CD8-positive, alpha-beta memory T cell (primary cell): ENCODE measurements around the gene GNMT. TPM values are rescaled to one million over a fixed set of nuclear protein-coding genes. Genes with fewer than 3 reads are reported as not detected.
"Not testable (repeated sequence)": the region's sequence is repeated elsewhere in the genome, so short reads cannot be mapped to it uniquely, and the experiment has no call there.

Experiments
- CTCF ChIA-PET: fragments of 350-600 bp; sonication (Branson Sonifier 250); formaldehyde crosslinking; loops from one replicate; lab custom pipeline; 2021; ENCODE audit warnings: antibody characterized with exemption; lab: Charles Lee
- POLR2A ChIA-PET: fragments of 350-600 bp; sonication (Branson Sonifier 250); formaldehyde crosslinking; loops from one replicate; lab custom pipeline; 2021; ENCODE audit warnings: antibody characterized with exemption; lab: Charles Lee
- DNase-seq, 5 donors: peaks; one replicate each; pipeline versions ENCODE4 v3.0.0 to v3.0.0-alpha.2; 2020 to 2022; ENCODE audit warnings: mixed read lengths in 1 of 5
- H3K27ac ChIP-seq: one replicate; pipeline ENCODE4 v1.7.0; 2013; ENCODE audit warnings: low read depth, mild to moderate bottlenecking, low read length, moderate library complexity
- H3K27me3 ChIP-seq: 2 replicates; pipeline ENCODE4 v1.7.0; 2013; ENCODE audit warnings: low read length, mild to moderate bottlenecking; ENCODE audit not compliant: insufficient read depth, poor library complexity, severe bottlenecking
- H3K36me3 ChIP-seq: 2 replicates; pipeline ENCODE4 v1.7.0; 2013; ENCODE audit warnings: mild to moderate bottlenecking, low read length, moderate library complexity; ENCODE audit not compliant: insufficient read depth
- H3K4me1 ChIP-seq: 2 replicates; pipeline ENCODE4 v1.7.0; 2013; ENCODE audit warnings: mild to moderate bottlenecking, low read length, moderate library complexity; ENCODE audit not compliant: insufficient read depth
- H3K4me3 ChIP-seq: 2 replicates; pipeline ENCODE4 v1.7.0; 2013; ENCODE audit warnings: mild to moderate bottlenecking, low read length
- H3K9me3 ChIP-seq: 2 replicates; pipeline ENCODE4 v1.7.0; 2013; ENCODE audit warnings: mild to moderate bottlenecking, low read length
- H3K27ac Mint-ChIP-seq, 8 donors: one replicate each; pipeline ENCODE4 v1.8.0; 2020 to 2021; ENCODE audit warnings: mixed read lengths in 8 of 8, mild to moderate bottlenecking in 6 of 8, inconsistent platforms in 3 of 8, moderate library complexity in 3 of 8
- H3K27me3 Mint-ChIP-seq, 2 donors: one replicate each; pipeline ENCODE4 v1.8.0; 2020 to 2021; ENCODE audit warnings: mixed read lengths in 2 of 2, mild to moderate bottlenecking in 1 of 2, moderate library complexity in 1 of 2
- H3K36me3 Mint-ChIP-seq, 3 donors: one replicate each; pipeline ENCODE4 v1.8.0; 2020 to 2021; ENCODE audit warnings: mixed read lengths in 3 of 3, inconsistent platforms in 1 of 3, mild to moderate bottlenecking in 1 of 3
- H3K4me1 Mint-ChIP-seq, 3 donors: one replicate each; pipeline ENCODE4 v1.8.0; 2020 to 2021; ENCODE audit warnings: mixed read lengths in 3 of 3, inconsistent platforms in 1 of 3, mild to moderate bottlenecking in 1 of 3
- H3K4me3 Mint-ChIP-seq, 7 donors: one replicate each; pipeline ENCODE4 v1.8.0; 2020 to 2021; ENCODE audit warnings: mixed read lengths in 7 of 7, mild to moderate bottlenecking in 6 of 7, moderate library complexity in 4 of 7, inconsistent platforms in 2 of 7
- H3K9me3 Mint-ChIP-seq, 5 donors: one replicate each; pipeline ENCODE4 v1.8.0; 2020 to 2022; ENCODE audit warnings: mixed read lengths in 5 of 5, mild to moderate bottlenecking in 3 of 5, moderate library complexity in 2 of 5, inconsistent platforms in 1 of 5
- polyA plus RNA-seq: library from polyadenylated mRNA; unstranded; fragments of 300-500 nt; fragmentation: Illumina TruSeq; gene quantifications from one replicate; pipeline ENCODE4 v1.2.3, GENCODE V29; 2021
- total RNA-seq, 2 experiments: library from RNA; stranded (reverse); gene quantifications; one replicate each; pipeline ENCODE4 v1.2.3, GENCODE V29; 2021

GNMT gene
- total and polyA plus RNA-seq, 3 experiments from 2014 or later = 0.39 to 0.51 TPM; not detected in 1

GRCh38 chr6:42989923-42990322 lies 29.4 kb downstream of the GNMT start:
- CTCF ChIA-PET = no interaction called here
- peak overlapping the region in 1 of 8 donors; percentile 34 for H3K27ac Mint-ChIP-seq
- H3K4me3 ChIP-seq = no peak overlapping the region
- no peaks in the 10 kb centered on the region for H3K9me3 Mint-ChIP-seq
- H3K27me3 Mint-ChIP-seq = peaks cover 0 to 2% of the 10 kb centered on the region in 2 donors
- peaks cover 0 to 55% (median 2%) of the 10 kb centered on the region in 3 donors for H3K36me3 Mint-ChIP-seq
- no peaks in the 10 kb centered on the region for H3K27me3 ChIP-seq
- no peaks in the 10 kb centered on the region for H3K9me3 ChIP-seq
- DNase-seq = no peak
- peaks cover 31% of the 10 kb centered on the region for H3K4me1 ChIP-seq
- H3K4me3 Mint-ChIP-seq = no peak overlapping the region
- peaks cover 47 to 69% (median 49%) of the 10 kb centered on the region in 3 donors for H3K4me1 Mint-ChIP-seq
- no peak overlapping the region for H3K27ac ChIP-seq
- POLR2A ChIA-PET = no interaction called here
- peaks cover 15% of the 10 kb centered on the region for H3K36me3 ChIP-seq

GRCh38 chr6:42993445-42993844 lies 32.9 kb downstream of the GNMT start:
- no peak overlapping the region for H3K27ac ChIP-seq
- H3K36me3 ChIP-seq = peaks cover 10% of the 10 kb centered on the region
- no peak overlapping the region for H3K4me3 ChIP-seq
- H3K4me3 Mint-ChIP-seq = no peak overlapping the region
- ChIA-PET CTCF (no interaction called here), POLR2A (no interaction called here)
- H3K27ac Mint-ChIP-seq = peak overlapping the region in 3 of 8 donors; percentile 2 to 71 (median 56)
- no peak for DNase-seq
- H3K36me3 Mint-ChIP-seq = peaks cover 0 to 45% (median 2%) of the 10 kb centered on the region in 3 donors
- peaks cover 19 to 42% (median 19%) of the 10 kb centered on the region in 3 donors for H3K4me1 Mint-ChIP-seq
- H3K27me3 ChIP-seq = no peaks in the 10 kb centered on the region
- H3K27me3 Mint-ChIP-seq = peaks cover 0 to 1% of the 10 kb centered on the region in 2 donors
- no peaks in the 10 kb centered on the region for H3K9me3 ChIP-seq
- H3K9me3 Mint-ChIP-seq = no peaks in the 10 kb centered on the region
- no peaks in the 10 kb centered on the region for H3K4me1 ChIP-seq

GRCh38 chr6:42996513-42996912 lies 36.0 kb downstream of the GNMT start:
- ChIA-PET POLR2A (no interaction called here), CTCF (interaction anchor here (1.2 to 1.9 kb wide), 2 partner anchors 17 to 147 kb away, joined by 3 to 5 read pairs; partner anchors contain the start of gene PEX6)
- peak overlapping the region in 4 of 8 donors; percentile 1 to 45 (median 38) for H3K27ac Mint-ChIP-seq
- H3K9me3 Mint-ChIP-seq = no peaks in the 10 kb centered on the region
- no peaks in the 10 kb centered on the region for H3K9me3 ChIP-seq
- peaks cover 10 to 22% (median 12%) of the 10 kb centered on the region in 3 donors for H3K4me1 Mint-ChIP-seq
- DNase-seq = no peak
- H3K36me3 ChIP-seq = peaks cover 3% of the 10 kb centered on the region
- no peaks in the 10 kb centered on the region for H3K27me3 Mint-ChIP-seq
- H3K4me3 ChIP-seq = no peak overlapping the region
- no peak overlapping the region for H3K4me3 Mint-ChIP-seq
- H3K4me1 ChIP-seq = no peaks in the 10 kb centered on the region
- H3K27me3 ChIP-seq = no peaks in the 10 kb centered on the region
- H3K27ac ChIP-seq = no peak overlapping the region
- H3K36me3 Mint-ChIP-seq = peaks cover 0 to 23% (median 2%) of the 10 kb centered on the region in 3 donors

GRCh38 chr6:42998205-42998604 lies 37.7 kb downstream of the GNMT start:
- H3K27me3 ChIP-seq, H3K27ac ChIP-seq, CTCF ChIA-PET, DNase-seq, H3K9me3 Mint-ChIP-seq, POLR2A ChIA-PET, H3K9me3 ChIP-seq, H3K27ac Mint-ChIP-seq, H3K4me3 Mint-ChIP-seq, H3K36me3 ChIP-seq, H3K27me3 Mint-ChIP-seq, H3K4me3 ChIP-seq, H3K4me1 ChIP-seq: not testable (repeated sequence)
- Mint-ChIP-seq H3K36me3 (peaks cover 0 to 24% (median 2%) of the 10 kb centered on the region in 3 donors), H3K4me1 (peaks cover 10 to 19% (median 10%) of the 10 kb centered on the region in 3 donors)

GRCh38 chr6:43001843-43002242 lies 41.3 kb downstream of the GNMT start:
- Mint-ChIP-seq H3K9me3 (no peaks in the 10 kb centered on the region), H3K27me3 (no peaks in the 10 kb centered on the region), H3K4me3 (no peak overlapping the region), H3K36me3 (peaks cover 0 to 27% (median 3%) of the 10 kb centered on the region in 3 donors), H3K27ac (no peak overlapping the region), H3K4me1 (peaks cover 0 to 9% (median 3%) of the 10 kb centered on the region in 3 donors)
- CTCF ChIA-PET = no interaction called here
- Histone ChIP-seq H3K9me3 (no peaks in the 10 kb centered on the region), H3K27me3 (no peaks in the 10 kb centered on the region), H3K27ac (no peak overlapping the region), H3K4me1 (no peaks in the 10 kb centered on the region), H3K4me3 (no peak overlapping the region), H3K36me3 (peaks cover 5% of the 10 kb centered on the region)
- no peak for DNase-seq
- POLR2A ChIA-PET = no interaction called here

GRCh38 chr6:43005844-43006243 lies 45.3 kb downstream of the GNMT start:
- no peaks in the 10 kb centered on the region for H3K27me3 Mint-ChIP-seq
- no peak for DNase-seq
- peaks cover 39% of the 10 kb centered on the region for H3K36me3 ChIP-seq
- peak overlapping the region in 2 of 8 donors; percentile 54 to 61 for H3K27ac Mint-ChIP-seq
- H3K4me3 Mint-ChIP-seq = no peak overlapping the region
- ChIA-PET POLR2A (interaction anchor here (0.6 kb wide), 1 partner anchor 76 kb away, joined by 3 read pairs; the partner anchor contains the start of gene CNPY3), CTCF (interaction anchor here (0.6 to 1.3 kb wide), 2 partner anchors 138 to 228 kb away, joined by 3 to 4 read pairs; no protein-coding TSS in a partner anchor)
- no peak overlapping the region for H3K27ac ChIP-seq
- H3K27me3 ChIP-seq = no peaks in the 10 kb centered on the region
- H3K9me3 Mint-ChIP-seq = no peaks in the 10 kb centered on the region
- H3K36me3 Mint-ChIP-seq = peaks cover 0 to 59% (median 7%) of the 10 kb centered on the region in 3 donors
- H3K9me3 ChIP-seq = no peaks in the 10 kb centered on the region
- H3K4me1 Mint-ChIP-seq = peaks cover 0 to 8% (median 1%) of the 10 kb centered on the region in 3 donors
- no peak overlapping the region for H3K4me3 ChIP-seq
- H3K4me1 ChIP-seq = no peaks in the 10 kb centered on the region

GRCh38 chr6:43006251-43006650 lies 45.7 kb downstream of the GNMT start:
- ChIA-PET CTCF (interaction anchor here (1.3 kb wide), 1 partner anchor 138 kb away, joined by 4 read pairs; no protein-coding TSS in a partner anchor), POLR2A (interaction anchor here (0.6 kb wide), 1 partner anchor 77 kb away, joined by 3 read pairs; the partner anchor contains the start of gene CNPY3)
- Histone ChIP-seq H3K4me1 (no peaks in the 10 kb centered on the region), H3K36me3 (peaks cover 39% of the 10 kb centered on the region), H3K27ac (no peak overlapping the region), H3K4me3 (no peak overlapping the region), H3K27me3 (no peaks in the 10 kb centered on the region), H3K9me3 (no peaks in the 10 kb centered on the region)
- Mint-ChIP-seq H3K27me3 (no peaks in the 10 kb centered on the region), H3K36me3 (peaks cover 0 to 63% (median 7%) of the 10 kb centered on the region in 3 donors), H3K4me1 (peaks cover 0 to 8% (median 1%) of the 10 kb centered on the region in 3 donors), H3K4me3 (no peak overlapping the region), H3K9me3 (no peaks in the 10 kb centered on the region), H3K27ac (no peak overlapping the region)
- no peak for DNase-seq

- H3K9me3 ChIP-seq = no peaks in the 10 kb centered on the region
- peak overlapping the region in 1 of 8 donors; percentile 72 for H3K27ac Mint-ChIP-seq
- no peak overlapping the region for H3K4me3 ChIP-seq
- ChIA-PET CTCF (interaction anchor here (1.3 kb wide), 1 partner anchor 137 kb away, joined by 4 read pairs; no protein-coding TSS in a partner anchor), POLR2A (no interaction called here)
- H3K27me3 ChIP-seq = no peaks in the 10 kb centered on the region
- H3K36me3 ChIP-seq = peaks cover 44% of the 10 kb centered on the region
- no peak overlapping the region for H3K4me3 Mint-ChIP-seq
- no peaks in the 10 kb centered on the region for H3K27me3 Mint-ChIP-seq
- H3K4me1 Mint-ChIP-seq = peaks cover 7 to 16% (median 8%) of the 10 kb centered on the region in 3 donors
- peaks cover 0 to 71% (median 7%) of the 10 kb centered on the region in 3 donors for H3K36me3 Mint-ChIP-seq
- H3K9me3 Mint-ChIP-seq = no peaks in the 10 kb centered on the region
- no peaks in the 10 kb centered on the region for H3K4me1 ChIP-seq
- no peak for DNase-seq
- no peak overlapping the region for H3K27ac ChIP-seq
Observed at GRCh38 chr6:43007126-43007525, 46.6 kb downstream of the GNMT start.
